HG03097 (cell line): ENCODE measurements around the gene TMEM200A.
"Not testable (repeated sequence)": the region's sequence is repeated elsewhere in the genome, so short reads cannot be mapped to it uniquely, and the experiment has no call there.

Source experiments
- ATAC-seq: cut with Tn5 transposase; IDR thresholded peaks from one replicate; pipeline ENCODE4 v1.9.1; 2021; ENCODE audit not compliant: unreplicated experiment, low FRiP score

Gene TMEM200A

DNA sequence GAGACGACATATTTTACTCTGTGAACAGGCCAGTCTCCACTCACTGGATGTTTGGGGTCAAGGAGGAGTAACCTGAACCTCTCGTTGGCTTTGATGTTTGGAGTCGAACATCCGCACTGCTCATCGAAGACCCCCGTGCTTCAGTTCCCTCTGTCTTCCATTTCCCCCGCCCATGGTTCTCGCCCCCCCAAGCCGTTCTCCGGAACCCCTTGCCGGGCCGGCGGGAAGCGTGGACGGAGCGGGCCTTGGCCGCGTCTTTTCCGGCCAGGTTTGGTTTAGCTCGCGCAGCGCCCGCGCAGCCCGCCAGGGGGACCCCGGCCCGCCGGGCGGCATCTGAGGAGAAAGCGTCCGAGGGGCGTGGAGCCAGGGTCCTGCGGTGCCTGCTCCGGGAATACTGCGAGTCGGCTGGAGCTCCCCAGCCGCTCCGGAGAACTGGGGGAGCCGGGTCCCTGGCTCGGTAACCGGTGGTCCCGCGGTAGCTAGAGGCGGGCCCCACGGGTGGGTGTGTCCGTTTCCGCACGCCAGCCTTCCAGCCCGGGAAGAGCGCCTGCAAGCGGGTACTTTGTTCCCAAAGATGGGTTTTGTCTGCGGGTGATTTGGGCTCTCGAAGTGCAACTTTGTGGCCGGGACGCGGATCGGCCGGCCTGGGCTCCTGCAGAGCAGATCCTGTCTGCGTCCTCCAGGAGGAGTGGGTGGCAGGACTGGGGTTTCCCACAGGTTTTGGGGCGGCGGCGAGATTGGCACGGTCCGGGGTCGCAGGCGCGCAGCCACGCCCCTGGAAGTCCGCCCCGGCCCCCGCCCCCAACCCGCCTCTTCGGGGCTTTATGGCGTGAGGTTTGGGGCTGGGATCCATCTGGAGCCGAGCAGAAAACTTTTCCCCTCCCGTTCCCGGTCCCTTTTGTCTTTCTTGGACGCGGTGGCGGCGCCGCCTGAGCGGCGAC is at the start of gene TMEM200A:
TMEM200A (plus strand) TSS at position 852 of the 941 bp plus-strand sequence. CDS start 74,406 bp downstream, outside the sequence.
- peak; percentile 51 for ATAC-seq

DNA sequence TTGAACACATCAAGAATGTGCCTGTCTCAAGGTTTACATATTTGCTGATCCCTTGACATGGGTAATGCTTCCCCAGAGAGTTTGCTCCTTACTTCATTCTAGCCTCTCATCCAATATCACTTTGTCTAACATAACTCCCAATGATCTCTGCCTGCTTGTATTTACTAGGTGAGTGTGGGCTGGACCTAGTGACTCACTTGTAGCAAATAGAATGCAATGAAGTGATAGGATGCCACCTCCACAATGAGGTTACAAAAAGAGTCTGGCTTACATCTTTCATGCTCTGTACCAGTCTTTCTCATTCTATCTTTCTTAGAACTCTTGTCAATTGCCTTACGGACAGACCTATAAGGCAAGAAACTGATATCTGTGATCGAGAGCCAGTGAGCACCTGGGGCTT is 44.9 kb upstream of the TMEM200A start:
- no peak for ATAC-seq

DNA sequence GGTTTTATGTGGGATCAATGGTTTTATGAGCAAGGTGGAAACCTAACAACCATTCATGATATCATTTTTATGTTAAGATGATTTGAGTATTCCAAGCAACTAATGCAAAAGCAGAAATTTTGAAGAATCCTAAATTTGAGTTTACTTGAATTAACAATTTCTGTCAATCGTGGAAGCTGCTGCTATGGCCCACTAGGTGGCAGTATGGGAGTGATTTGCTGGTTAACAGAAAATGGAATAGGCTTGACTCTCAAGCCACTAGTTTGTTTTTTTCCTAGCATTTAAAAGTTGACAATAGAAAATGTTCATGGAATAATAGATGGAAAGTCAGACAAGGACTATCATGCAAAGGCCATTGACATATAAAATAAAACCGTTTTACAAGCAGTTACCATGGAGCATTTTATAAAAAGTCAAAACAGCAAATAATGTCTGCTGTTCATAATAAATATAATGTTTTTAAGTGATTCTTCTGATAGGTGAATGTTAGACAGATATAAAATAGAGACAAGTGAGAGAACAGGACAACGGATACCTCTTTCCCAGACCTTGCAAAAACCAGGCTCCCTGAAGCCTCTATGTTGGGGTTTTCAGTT is 43.0 kb upstream of the TMEM200A start:
- ATAC-seq: no peak

DNA sequence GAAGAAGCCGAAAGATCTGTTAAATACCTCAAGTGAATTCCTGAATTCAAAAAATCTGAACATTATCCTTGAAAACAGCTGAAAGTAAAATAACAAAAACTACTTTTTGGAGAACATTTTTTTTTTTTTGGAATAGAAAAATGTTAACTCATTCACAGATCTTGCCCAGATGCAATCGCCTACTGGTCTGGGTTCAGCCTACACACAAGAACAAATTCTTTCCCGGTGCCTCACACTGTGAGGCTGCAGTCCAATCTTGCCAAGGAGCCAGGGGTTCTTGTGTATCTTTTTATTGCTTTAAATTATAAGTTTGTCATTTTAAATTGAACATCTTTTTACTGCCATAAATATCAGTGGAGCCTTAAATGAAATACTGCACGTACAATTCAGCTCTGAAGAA is 41.2 kb upstream of the TMEM200A start:
- no peak for ATAC-seq

DNA sequence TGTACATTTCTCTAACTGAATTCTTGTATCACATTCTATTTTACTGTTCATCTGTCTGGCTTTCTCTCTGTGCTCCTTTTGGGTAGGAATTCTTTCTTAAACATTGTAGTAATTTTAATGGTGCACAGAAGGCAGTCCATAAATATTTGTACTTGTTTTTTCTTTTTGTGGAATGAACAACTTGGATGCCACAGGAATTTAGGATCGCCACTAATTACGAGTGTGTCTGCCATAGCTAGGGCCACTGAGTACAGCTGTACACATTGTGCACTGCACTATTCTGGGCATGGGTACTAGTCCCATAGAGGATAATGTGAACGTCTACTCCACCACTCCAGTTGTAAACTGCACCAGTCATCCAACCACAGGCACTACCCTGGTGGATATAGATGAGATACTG is 39.3 kb upstream of the TMEM200A start:
- no peak for ATAC-seq

DNA sequence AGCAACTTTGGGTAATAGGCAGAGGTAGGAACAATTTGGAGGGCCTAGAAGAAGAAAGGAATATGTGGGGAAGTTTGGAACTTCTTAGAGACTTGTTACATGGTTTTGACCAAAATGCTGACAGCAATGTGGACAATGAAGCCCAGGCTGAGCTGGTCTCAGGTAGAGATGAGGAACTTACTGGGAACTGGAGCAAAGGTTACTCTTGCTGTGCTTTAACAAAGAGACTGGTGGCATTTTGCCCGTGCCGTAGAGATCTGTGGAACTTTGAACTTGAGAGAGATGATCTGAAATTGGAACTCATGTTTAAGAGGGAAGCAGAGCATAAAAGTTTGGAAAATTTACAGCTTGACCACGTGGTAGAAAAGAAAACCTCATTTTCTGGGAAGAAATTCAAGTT is 28.3 kb upstream of the TMEM200A start:
- ATAC-seq: no peak

DNA sequence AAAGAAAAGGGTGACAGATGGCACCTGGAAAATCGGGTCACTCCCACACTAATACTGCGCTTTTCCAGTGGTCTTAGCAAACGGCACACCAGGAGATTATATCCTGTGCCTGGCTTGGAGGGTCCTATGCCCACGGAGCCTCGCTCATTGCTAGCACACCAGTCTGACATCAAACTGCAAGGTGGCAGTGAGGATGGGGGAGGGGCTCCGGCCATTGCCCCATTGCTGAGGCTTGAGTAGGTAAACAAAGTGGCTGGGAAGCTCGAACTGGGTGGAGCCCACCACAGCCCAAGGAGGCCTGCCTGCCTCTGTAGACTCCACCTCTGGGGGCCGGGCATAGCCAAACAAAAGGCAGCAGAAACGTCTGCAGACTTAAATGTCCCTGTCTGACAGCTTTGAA is 19.5 kb upstream of the TMEM200A start:
- ATAC-seq: not testable (repeated sequence)

DNA sequence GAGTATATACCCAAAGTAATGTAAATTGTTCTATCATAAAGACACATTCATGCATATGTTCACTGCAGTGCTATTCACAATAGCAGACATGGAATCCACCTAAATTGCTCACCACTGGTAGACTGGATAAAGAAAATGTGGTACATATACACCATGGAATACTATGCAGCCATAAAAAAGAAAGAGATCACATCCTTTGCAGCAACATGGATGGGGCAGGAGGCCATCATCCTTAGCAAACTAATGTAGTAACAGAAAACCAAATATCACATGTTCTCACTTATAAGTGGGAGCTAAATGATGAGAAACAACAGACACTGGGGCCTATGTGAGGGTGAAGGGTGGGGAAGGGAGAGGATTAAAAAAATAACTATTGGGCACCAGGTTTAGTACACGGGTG is 11.5 kb upstream of the TMEM200A start:
- no peak for ATAC-seq

DNA sequence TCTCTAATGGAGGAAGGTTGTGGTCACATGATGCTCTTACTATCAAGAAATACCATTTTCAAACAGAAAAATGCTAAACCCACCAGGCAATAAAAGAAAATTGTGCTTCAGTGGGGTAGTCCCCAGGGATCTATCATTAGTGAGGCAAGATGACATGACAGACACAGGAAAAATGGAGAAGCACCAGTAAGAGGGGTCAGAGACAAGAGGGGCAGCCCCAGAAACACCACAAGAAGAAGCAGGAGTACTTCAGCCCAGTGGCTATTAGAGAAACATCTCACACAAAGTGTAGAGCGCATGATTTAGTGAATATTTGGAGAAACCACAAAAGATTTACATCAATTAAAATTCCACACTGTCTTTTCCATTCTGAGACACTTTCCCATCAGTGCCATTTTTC is 10.2 kb upstream of the TMEM200A start:
- ATAC-seq: no peak

DNA sequence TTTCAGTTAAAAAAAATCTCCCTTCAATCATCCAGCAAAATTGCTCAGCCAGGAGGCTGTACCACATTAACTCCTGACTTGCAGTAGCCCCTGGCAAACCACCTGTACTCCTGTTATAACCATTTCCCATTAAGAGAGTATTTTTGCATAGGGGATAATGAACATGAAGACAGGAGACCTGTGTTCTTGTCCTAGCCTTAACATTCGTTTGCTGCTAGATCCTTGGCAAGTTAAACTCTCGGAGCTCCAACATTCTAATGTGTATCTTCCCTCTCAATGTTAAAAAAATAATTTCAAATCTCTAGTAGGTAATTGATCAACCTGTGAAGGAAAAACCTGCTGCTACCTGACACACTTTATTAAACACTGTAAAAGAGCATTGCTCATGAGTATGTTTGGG is 8.4 kb upstream of the TMEM200A start:
- no peak for ATAC-seq

DNA sequence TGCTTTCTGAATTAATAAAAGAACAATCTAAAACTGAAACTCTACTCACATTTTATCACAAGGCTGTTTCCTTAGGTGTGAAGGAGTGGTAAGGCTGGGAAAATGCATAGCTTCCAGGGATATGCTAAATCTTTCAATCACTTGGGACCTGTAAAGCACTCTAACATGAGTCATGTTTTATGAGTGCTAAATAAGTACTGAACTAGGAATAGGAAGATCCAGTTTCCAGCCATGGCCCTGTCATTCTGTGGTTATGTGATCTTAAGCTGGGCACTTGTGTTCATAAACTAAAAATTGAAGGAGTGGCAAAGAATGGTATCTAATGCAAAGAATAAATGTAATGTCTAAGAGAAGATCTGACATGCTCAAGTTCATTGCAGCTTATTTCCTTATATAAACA is 6.1 kb upstream of the TMEM200A start:
- ATAC-seq: no peak

DNA sequence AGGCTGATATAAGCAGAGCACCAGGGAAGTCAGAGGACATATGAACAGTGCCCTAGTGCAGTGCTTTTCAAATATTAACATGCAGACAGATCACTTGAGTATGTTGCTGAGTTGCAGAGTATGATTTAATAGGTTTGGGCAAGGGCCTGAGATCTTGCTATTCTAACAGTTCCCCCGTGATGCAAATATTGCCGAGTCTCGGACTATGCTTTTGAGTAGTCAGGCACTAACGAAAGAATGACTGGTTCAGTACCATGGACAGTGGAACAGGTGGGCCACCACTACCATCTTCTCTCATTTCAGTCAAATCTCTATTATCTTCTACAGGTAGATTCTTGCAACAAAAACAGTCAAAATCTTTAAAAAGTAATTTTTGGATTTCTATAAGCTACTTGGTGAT is 3.7 kb upstream of the TMEM200A start:
- ATAC-seq: no peak

DNA sequence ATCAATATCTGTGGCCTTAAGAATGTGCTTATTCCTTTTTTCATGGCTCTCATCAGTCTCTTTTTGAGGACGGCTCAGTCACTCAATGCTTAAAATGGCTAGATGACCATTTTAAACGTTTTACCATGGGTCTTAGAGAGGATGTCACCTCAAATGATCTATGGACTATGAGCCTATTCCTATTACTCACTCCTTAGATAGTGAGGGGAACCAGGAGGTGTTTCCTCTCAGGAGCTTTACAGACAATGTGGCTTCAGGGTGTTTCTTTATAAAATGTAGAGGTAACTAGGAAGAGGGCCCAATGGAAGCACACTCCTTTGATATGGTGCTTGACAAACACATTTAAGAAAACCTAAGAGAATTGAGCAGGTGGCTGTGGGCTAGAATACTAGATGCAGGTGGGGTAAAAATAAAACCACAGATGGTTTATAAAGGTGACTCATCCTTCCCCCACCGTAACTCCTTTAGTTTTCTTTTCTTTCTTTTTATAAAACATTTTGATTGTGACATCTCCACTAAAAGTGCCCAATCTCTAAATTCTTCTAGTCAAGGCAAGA is 1.5 kb upstream of the TMEM200A start:
- ATAC-seq: no peak

DNA sequence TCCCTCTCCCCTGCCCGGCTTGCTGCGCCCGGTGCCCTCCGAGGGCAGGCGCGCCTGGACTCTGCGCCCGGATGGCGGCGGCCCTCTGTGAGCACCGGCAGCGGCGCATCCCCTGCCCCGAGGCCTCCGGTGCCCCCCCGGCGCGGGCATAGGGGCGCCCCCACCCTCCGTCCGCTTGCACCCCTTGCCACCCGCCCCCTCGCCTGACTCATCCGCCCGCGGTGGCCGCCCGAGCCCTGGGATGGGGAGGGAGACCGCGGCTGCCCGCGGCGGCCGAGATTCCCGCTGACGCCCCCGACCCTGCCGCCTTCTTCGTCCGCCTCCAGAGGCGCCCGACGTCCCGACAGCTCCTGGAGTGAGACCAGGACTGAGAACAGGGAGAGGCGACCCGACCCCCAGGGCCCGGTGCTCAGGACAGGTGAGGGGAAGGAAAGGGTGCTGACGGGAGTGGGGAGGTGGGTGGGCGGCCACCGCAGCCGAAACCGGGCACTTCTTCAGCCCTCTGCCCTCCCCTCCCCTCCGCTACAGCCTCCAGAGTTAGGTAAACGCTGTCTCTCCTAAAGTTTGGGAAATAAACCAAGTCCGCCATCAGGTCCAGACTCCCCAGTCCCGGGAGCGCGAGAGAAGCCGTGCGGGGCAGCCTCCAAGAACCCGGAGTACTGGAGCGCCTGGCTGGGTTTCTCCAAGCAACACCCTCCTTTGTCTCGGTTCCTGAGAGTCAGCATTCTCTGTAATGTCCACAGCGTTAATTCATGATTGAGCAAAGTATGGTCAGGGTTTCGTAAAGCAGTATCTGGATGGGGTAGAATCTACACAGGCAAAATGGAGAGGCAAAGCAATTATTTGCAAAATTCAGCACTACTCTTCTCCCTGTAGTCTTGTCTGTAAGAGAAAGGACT is 539 bp downstream of the TMEM200A start:
- ATAC-seq: no peak

DNA sequence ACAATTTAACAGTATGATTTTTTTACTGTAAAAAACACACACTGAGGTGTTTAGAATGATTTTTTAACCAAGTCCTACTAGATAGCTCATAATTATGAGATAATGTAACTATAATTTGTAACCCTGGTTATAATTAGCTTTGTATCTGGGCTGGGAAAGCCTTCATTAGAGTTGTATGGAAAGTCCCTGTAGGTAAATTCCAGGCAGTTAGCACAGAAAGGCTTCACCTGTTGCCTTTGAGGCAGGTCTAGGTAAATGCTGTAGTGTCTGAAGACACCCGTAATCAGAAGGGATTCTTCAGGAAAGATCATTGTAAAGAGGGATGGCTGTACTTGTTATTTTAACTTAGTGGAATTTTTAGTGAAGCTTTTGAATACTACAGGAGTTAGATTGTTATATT is 1.9 kb downstream of the TMEM200A start:
- ATAC-seq: no peak

DNA sequence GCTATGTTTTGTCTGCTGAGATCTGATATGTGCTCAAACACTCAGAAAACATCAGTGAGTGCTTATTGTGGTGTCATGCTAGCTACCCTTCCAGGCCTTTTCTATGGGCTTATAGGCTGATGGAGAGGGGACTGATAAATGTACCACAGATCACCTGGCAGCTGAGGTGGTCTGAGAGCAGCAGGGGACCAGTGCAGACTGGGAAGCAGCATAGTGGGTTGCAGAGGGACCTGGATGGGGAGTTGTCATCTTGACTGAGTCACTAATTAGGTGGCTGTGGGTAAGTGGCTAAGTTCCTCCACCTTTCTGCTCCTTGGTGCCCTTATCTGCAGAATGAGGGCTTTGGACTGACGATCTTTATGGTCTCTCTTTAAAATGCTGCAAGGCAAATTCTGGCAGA is 2.8 kb downstream of the TMEM200A start:
- ATAC-seq: no peak

DNA sequence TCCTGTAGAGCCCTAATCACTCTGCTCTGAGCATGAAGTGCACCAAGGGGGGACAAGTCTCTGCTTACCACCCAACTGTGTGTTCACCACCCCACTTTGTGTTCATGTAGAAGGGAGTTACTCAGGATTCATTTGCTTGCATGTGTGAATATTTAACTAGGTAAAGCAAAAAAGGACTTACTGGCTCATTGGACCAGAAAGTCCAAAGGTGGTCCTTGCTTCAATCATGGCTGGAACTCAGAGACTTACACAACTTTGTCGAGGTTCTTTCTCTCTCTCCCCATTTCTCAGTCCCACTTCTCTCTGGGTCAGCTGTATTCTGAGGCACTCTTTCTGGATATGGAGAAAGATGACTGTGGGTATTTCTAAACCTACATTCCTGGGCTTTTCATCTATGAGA is 4.0 kb downstream of the TMEM200A start:
- ATAC-seq: no peak

DNA sequence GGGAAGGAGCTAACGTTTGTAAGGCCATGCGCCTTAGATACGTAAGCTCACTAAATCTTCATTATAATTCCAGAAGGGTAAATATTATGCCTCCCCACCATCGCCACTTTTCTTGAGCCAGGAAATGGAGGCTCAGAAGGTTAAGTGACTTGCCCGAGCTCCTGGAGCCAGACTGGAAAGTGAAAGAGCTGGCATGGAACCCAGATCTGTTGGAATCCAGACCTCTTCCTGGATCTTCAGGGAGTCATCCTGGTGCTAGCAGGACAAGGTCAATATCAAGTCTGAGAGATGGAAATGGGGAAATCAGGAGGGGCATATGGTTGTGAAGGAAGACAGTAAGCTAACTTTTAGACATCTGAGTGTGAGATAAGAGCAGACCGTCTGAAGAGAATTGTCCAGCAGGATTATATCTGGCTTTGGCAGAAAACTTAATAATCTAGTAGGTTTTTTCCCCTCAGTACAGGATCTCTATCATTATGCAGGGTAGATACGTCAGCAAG is 6.2 kb downstream of the TMEM200A start:
- no peak for ATAC-seq

DNA sequence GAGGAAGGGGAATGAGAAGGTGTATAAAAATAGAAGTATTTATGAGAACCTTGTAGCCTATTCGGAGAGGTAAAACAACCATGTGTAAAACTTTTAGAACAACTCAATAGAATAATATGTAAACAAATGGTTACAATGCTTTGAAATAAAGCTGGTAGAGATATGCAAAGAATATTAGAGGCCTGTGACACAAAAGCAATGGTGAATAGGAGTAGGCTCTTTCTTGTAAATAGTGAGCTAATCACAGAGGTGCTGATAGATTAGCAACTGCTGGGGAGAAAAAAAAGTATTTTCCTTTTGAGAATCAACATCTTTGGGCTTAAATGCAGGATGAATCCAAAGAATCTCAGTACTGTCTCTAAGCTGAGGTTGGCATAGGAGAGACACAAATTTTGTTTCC is 7.0 kb downstream of the TMEM200A start:
- ATAC-seq: no peak

DNA sequence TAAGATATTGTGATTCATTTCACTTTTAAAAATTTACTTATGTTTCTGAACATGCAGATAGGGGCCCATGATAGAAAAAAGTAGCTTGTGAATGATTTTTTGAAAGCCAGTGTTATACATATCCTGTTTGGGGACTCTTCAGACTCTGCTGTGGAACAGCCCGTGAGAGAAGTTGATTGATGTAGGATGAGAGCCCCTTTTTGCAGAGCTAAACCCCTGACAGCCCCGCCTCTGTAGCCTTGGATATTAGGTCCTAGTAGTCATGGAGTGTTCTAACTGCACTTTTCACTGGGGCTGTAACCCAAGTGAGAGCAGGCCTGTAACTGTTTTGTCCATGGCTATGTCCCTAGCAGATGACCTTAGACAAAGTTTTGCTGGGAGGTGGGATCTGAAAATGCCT is 8.2 kb downstream of the TMEM200A start:
- ATAC-seq: no peak

DNA sequence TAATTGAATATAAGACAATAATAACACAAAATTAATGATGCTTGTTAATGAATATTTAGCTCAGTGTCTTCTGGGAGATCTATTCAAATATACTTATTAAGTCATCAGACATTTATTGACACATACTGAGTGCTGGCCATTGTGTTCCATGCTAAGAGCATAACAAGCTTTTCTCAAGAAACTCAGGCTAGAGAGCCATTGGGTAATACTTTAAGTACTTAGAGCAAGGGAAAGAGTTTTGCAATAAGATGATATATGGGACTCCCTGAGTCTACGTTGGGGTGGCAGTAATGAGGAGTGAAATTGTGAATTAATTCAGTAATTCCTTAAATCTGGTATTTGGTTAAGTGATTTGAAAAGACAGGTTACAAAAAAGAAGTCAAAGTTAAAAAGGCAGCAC is 11.1 kb downstream of the TMEM200A start:
- no peak for ATAC-seq
